NCI-H146 treated with DMSO at 0.1 percent for 48 hours (cell line): Measurements from ENCODE around the gene NKD1.
A peak's percentile ranks its signal among the peaks of the same experiment; 100 is the strongest.
"Not testable (repeated sequence)": the region's sequence is repeated elsewhere in the genome, so short reads cannot be mapped to it uniquely, and the experiment has no call there.

Source experiments
- DNase-seq: peaks from one replicate; lab custom pipeline; 2025; ENCODE audit not compliant: unreplicated experiment; lab: John Stamatoyannopoulos, UW

The NKD1 gene, protein sequence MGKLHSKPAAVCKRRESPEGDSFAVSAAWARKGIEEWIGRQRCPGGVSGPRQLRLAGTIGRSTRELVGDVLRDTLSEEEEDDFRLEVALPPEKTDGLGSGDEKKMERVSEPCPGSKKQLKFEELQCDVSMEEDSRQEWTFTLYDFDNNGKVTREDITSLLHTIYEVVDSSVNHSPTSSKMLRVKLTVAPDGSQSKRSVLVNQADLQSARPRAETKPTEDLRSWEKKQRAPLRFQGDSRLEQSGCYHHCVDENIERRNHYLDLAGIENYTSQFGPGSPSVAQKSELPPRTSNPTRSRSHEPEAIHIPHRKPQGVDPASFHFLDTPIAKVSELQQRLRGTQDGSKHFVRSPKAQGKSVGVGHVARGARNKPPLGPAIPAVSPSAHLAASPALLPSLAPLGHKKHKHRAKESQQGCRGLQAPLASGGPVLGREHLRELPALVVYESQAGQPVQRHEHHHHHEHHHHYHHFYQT

DNA sequence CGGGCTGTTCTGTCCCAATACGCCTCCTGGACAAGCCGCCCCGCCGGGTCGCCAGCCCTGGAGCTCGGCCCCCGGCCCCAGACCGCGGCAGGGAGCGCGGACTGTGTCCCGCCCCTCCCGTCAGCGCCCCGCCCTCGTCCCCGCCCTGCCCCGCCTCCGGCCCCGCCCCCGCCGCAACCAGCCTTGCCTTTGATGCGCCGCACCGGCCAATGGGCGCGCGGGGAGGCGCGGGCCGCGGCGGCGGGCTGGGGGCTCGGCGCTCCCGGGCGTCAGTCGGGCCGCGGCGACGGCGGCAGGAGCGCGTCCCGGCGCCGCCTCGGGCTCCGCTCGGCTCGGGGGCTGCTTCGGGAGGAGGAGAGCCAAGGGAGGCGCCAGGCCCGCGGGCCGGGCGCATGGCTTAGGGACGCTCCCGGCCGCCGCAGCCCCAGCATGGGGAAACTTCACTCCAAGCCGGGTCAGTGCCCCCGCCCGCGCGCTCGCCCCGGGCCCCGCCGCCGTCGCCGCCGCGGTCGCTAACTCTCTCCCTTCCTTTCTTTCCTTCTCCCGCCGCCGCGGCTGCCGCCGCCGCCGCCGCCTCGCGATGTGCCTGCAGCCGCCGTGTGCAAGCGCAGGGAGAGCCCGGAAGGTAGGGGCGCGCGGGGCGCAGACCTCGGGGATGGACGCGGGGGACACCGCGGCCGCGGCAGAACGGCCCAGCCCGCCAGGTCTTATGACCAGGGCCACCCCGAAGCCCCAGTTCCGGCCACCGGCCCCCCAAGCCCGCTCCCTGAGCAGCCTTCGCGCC is at the start of gene NKD1:
Gene NKD1, plus strand, starts transcription at position 272 of the 784 bp plus-strand sequence. Its CDS starts 158 bp downstream, at position 430.
- peak; percentile 12 for DNase-seq

DNA sequence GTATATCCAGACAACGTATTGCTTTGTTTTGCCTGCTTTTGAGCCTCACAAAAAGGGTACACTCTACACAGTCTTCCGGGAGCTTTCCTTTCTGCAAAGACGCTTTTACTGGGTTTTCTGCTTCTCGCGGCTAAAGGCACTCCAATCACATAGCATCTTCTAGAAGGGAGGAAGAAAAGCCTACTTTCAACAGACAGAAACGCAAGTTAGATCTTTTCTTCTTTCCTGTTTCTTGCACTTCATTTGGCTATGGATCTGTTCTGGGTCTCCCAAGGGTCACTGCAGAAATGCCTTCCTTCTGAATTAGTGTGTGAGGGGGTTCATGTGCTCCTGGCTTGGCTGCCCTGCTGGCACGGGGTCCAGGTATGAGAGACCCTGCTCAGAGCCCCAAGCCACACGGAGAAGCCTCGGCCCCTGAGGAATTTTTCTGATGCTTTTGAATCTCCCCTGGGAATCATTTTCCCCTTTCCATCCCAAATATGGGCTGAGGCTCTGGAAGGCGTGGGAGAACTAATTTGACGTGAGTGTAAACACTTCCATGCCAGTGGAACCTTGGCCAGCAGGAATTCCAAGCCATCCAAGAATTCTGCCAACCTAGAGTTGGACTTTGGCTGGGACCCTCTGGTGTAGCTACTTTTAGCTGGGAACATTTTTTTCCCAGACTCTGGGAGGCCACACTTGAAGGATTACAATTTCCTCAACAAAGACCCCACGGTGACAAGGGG is 49.6 kb upstream of the NKD1 start:
- no peak for DNase-seq

DNA sequence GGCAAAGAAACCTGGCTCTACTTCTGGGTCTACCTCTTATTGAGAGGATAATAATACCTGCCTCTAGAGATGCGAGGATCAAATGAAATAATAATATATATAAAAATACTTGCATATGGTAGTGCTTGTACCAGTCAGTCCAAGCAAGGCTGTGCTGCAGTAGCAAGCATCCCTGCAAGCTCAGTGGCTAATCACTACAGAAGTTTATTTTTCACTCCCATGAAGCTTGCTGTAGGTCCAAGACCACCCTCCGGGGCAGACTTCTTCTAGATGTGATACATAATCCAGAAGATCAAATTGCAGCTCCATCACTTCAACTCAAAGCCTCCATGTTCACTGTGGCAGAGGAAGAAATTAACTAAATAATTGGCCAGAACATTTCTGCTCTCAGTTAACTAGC is 48.9 kb upstream of the NKD1 start:
- DNase-seq, result no peak

DNA sequence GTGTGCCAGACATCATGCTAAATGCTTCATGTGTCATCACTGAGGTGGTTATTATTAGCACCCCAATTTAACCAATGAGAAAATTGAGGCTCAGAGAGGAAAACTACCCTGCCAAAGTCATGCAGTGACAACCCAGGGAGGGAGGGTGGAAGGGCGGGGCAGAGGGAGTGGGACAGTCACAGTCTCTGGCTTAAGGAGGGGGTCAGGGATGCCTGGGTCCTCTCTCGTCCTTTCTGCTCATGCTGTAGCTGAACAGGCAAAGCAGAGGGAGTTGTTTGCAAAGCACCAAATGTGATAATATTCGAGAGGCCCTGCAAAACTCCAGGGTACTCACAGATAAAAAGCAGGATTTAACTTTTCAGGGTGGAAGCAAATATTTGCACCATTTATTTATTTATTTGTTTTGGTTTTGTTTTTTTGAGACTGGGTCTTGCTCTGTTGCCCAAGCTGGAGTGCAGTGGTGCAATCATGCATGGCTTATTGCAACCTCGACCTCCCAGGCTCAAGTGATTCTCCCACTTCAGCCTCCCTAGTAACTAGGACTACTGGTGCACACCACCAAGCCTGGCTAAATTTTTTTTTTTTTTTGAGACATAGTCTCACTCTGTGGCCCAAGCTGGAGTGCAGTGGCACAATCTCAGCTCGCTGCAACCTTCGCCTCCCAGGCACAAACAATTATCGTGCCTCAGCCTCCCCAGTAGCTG is 47.9 kb upstream of the NKD1 start:
- no peak for DNase-seq

DNA sequence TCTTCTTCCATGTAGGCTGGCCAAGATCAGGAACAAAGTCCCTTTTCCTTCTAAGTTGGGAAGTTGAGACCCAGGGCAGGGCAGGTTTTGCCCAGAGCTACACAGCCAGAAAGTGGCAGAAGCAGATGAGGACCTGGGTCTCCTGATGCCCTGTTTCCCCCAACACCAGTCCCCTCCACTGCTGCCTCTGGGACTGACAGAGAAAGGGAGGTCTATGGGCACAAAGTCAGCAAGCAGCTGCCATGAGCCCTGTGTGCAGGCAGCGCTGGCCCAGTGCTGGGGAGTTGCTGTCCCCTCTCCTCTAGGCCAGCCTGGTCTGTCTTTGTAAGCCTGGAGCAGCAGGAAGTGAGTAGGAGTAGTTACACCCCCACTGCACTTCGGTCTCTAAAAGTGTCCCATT is 46.9 kb upstream of the NKD1 start:
- DNase-seq, result no peak

DNA sequence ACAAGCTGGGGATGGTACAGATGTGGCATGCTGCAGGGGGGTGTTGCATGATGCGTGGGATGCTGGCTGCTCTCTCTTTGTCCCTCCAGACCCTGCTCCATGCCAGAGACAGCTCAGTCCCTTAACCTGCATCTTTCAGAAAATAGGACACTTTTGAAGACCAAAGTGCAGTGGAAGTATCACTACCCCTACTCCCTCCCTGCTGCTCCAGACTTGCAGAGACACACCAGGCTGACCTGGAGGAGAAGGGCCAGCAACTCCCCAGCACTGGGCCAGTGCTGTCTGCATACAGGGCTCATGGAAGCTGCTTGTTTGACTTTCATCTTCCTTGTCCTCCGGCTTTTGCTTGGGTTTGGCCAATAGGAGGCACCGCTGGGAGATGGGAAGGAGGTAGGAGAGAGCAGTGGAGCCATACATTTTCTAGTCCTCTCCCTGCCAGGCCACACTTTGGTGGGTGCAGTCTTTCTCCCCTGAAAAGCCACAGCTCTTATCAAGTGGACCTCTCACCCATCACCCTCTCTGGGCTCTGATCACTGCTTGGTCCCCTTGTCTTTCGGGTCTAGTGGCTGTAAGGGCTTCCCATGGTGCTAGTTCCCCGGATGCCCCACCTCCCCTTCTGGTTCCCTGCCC is 46.1 kb upstream of the NKD1 start:
- no peak for DNase-seq

DNA sequence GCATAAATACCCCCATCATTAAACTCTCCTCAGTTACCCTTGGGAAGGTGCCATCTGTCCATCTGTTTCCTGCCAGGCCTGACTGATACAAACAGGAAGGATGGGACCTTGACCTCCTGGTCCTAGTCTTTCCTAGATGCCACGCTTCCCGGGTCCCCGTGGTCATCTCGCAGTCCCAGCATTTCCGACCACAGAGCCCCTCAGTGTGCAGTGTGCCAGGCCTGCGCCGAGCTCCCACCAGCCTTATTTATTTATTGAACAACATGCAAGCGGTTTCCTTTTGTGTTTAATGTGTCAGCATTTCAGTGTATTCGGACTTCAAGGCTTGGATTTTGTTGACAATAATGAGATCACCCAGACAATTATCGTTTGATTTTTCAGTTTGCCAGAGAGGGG is 45.6 kb upstream of the NKD1 start:
- DNase-seq, result no peak

DNA sequence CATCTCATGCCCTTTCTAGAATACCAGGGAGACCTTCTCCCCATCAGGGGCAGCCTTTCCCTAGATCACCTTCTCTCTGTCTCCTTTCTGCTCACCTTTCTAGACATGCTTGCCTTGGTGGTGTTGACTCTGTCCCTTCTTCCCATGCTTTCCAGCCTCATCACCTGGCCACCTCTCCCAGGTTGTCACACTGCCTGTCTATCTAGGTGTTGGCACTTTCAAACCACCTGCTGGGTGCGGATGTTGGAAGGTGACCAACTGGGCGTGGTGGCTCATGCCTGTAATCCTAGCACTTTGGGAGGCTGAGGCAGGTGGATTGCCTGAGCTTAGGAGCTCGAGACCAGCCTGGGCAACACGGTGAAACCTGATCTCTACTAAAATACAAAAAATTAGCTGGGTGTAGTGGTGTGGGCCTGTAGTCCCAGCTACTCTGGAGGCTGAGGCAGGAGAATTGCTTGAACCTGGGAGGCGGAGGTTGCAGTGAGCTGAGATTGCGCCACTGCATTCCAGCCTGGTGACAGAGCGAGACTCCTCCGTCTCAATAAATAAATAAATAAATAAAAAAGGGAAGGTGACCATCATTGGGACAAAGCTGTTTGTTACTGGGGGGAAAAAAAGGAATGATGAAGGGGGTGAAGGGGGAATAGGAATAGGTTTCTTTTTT is 44.2 kb upstream of the NKD1 start:
- DNase-seq, result not testable (repeated sequence)

DNA sequence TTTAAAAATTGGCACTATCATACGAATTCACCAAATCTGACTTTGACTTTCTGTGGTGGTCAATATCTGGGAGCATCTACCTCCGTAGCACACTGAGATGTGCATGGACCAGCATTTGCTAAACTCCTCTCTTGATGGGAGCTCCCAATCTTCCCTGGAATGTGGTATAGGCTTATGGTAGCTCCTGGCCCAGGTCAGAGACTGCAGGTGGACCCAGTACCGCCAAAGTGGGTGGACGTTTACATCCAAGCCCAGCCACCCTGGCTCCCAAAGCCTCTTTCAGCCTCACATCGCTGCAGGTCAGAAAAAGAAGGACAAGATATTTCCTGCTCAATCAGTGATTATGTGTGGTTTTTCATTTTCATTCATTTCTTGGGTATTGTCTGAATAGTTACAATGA is 43.1 kb upstream of the NKD1 start:
- DNase-seq, result no peak

DNA sequence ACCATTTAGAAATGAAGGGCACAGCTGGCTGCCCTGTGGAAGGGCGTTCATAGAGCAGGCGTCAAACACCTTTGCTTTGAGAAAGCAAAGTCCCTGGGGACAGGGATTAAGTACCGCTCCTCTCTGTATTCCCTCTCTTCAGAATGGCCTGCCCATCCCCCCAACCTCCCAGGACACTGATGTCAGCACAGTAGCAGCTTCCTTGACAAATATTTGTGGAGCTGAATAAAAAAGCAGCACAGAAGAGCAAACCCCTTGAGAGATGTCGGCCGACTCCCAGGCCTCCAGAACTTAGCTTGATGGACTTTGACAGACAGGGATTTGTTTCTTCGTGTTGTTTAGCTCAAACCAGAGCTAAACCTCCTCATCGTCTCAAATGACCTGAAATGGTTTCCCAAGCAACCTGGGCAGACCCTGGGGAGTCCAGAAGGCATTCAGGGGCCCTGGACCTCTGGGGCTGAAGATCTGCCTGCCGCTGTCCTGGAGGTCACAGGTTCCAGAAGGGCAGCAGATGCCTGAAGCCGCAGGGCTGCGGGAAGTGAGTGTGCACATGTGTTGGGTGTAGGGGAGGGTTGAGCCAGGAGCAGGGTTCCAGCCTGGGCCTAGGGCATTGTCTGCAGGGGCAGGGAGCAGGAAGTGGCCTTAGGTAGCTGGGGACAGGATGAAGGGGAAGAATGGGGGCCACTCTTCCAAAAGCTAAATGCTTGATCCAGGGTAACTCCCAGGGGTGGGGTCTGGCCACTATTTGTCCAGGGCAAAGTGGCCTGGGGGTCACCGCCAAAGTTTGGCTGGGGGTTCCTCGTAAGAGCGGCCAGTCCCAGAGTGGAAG is 42.3 kb upstream of the NKD1 start:
- no peak for DNase-seq

DNA sequence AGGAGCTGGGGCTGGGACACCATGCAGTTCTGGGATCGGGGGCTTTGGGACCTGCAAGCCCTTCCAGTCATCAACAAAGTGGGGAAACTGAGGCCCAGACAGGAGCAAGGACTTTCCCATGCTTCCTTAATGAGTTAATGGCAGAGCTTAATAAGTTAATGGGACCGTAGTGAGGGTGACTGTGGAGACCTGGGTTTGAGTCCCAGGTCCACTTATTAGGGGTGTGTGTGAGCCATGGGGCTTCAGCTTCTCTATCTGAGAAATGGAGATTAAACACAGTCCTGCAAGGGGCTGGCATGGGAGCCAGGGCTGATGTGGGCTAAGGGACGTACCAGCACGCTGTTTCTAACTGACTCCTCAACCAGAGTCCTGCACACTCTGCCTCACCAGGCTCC is 41.7 kb upstream of the NKD1 start:
- DNase-seq, result no peak

DNA sequence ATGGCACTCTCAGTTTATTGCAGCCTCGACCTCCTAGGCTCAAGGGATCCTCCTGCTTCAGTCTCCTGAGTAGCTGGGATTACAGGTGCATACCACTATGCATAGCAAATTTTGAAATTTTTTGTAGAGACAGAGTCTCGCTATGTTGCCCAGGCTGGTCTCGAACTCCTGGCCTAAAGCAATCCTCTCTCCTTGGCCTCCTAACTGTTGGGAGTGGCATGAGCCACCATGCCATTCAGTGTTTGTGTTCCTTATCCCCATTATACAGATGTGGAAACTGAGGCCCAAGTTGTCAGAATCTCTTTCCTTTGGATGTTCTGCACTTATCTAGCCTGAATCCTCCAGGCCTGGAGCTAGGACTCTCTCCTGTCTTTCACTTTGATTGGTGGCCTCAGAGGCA is 40.8 kb upstream of the NKD1 start:
- no peak for DNase-seq

DNA sequence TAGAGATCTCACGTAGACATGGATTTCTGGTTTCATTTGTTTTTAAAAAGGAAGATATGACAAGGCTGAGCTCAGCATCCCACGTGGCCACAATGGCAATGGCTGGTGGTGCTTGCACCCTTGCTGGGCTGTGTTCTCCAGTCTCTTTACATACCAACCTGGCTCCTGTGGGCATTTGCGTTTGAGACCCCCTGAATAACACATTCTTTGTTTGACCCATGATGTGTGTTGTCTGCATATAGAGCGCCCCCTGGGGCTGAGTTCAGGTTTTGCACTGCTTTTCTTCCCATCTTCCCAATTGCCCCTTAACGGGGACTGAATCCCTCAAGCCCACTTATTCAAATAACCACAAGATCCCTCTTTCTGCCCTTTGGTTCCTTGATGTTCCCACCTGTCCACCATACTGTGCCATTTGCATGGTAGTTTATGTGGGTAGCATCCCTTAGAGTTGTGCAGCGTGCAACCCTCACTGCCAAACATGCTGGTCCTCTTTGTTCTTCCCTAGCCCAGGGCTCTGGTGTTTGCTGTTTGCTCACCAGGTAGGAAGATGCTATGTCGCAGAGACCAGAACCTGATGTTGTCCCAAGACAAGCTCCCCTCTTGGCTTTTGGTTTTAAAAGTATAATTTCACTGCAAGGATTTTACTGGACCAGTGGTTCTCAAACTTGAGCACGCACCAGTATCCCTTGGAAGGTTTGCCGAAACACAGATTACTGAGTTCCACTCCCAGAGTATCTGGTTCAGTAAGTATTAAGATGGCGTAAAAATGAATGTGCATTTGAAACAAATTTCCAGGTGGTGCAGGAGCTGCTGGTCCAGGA is 38.5 kb upstream of the NKD1 start:
- no peak for DNase-seq

DNA sequence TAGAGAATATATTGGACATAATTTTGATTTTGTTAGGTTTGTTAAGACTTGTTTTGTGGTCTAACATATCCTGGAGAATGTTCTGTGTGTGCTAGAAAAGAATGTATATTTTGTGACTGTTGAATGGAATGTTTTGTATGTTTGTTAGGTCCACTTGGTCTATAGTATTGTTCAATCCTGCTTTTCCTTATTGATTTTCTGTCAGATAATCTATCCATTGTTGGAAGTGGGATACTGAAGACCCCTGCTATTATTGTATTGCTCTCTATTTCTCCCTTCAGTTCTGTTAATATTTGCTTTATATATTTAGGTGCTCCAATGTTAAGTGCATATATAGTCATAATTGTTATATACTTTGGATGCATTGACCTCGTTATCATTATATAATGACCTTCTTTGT is 33.0 kb upstream of the NKD1 start:
- DNase-seq, result no peak

DNA sequence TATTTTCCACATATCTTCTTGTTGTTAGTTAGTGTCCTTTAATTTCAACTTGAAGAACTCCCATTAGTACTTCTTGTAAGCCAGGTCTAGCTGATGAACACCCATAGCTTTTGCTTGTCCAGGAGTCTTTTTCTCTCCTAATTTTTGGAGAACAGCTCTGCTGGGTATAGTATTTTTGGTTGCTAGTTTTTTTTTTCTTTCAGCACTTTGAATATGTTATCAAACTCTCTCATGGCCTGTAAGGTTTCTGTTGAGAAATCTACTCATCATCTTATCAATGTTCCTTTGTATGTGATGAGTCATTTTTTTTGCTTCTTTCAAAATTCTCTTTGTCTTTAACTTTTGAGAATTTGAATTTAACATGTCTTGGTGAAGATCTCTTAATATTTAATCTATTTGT is 31.8 kb upstream of the NKD1 start:
- DNase-seq, result no peak

DNA sequence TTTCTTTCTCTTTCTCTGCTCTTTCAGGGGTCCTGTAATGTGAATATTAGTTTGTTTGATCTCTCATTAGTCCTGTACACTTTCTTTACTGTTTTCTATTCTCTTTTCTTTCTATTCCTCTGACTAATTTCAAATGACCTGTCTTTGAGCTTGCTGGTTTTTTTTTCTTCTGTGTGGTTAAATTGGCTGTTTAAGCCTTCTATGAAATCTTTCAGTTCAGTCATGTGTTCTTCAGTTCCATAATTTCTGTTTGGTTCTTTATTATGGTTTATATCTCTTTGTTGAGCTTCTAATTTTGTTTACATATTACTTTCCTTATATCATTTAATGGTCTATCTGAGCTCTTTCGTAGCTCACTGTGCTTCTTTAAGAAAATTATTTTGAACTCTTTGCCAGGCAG is 31.3 kb upstream of the NKD1 start:
- DNase-seq, result no peak

DNA sequence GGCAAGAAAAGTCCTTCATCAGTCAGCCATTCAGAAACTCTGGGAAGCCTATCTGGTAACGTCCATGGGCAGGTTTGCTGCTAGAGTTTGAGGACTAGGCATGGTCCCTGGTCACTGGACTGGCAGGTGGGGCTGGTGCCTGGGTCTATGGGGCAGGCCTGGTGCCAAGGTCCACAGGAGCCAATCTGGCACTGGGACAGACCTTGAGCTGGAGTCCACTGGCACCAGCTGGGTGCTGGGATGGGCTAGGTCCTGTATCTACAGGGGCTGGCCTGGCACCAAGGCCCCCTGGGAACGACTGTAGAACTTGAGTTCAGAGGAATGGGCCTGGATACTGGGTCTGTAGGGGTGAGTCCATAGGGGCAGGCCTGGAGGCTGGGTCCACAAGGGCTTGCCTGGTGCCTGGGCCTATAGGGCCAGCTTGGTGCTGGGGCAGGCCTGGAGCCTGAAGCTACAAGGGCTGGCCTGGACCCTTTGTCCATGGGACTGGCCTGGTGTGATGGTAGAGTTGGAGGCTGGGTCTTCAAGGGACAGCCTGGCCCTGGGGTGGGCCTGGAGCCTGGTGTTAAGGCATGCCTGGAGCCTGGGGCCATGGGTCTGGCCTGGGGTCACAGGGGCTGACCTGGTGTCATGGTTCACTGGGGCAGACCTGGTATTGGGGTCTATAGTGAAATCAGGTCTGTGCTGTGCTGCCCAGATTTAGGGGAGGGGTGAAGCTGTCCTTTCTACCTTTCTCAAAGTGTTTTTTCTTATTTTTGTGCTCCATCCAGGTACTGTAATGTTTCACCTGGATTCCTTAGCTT is 30.5 kb upstream of the NKD1 start:
- DNase-seq, result no peak

DNA sequence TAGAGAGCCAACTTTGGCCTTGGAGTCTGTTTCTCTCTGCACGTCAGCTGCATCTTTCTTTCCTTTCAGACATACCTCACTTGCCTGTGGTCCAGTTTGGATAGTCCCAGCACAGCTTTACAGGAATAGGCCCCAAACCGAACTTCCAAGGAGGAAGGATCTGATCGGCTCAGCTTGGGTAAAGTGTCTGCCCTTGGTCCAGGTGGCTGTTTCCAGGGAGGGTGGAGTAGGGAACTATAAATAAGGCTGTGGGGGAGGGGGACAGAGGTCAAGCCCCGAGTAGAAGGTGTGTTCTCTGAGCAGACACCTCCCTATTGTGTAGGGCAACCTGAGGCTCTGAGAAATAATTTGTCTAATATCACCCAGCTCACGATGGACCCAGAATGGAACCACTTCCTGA is 29.2 kb upstream of the NKD1 start:
- no peak for DNase-seq
